ENCODE results near the gene ZNF655.
"Not testable (repeated sequence)": the region's sequence is repeated elsewhere in the genome, so short reads cannot be mapped to it uniquely, and the experiment has no call there.

ZNF655 gene

GRCh38 chr7:99560834-99561736, 2.6 kb downstream of the ZNF655 start:
- no peak overlapping the region for H3K4me3 ChIP-seq (ENCODE audit: low read depth, low read length)
- DNase-seq (ENCODE audit: low read depth) = no peak
- no peak for TF ChIP-seq CTCF (IDR thresholded peaks at IDR 0.05; ENCODE audit: low read depth, low read length, missing control alignments)
- in situ Hi-C loops (cut with HindIII; ENCODE audit: low sequenced_read_pairs) = loop anchor here (10.0 kb wide), 1 partner anchor 54 kb away; the partner anchor contains the start of gene ZSCAN25

GRCh38 chr7:99561737-99562051, 3.3 kb downstream of the ZNF655 start:
- no peak for DNase-seq (ENCODE audit: low read depth)
- no peak overlapping the region for H3K4me3 ChIP-seq (ENCODE audit: low read depth, low read length)
- no peak for TF ChIP-seq CTCF (IDR thresholded peaks at IDR 0.05; ENCODE audit: low read depth, low read length, missing control alignments)
- in situ Hi-C loops (cut with HindIII; ENCODE audit: low sequenced_read_pairs) = loop anchor here (10.0 kb wide), 1 partner anchor 53 kb away; the partner anchor contains the start of gene ZSCAN25

- in situ Hi-C loops (cut with HindIII; ENCODE audit: low sequenced_read_pairs) = loop anchor here (10.0 kb wide), 1 partner anchor 53 kb away; the partner anchor contains the start of gene ZSCAN25
- no peak for DNase-seq (ENCODE audit: low read depth)
- H3K4me3 ChIP-seq (ENCODE audit: low read depth, low read length) = peak overlapping the region; percentile 3
- TF ChIP-seq CTCF (IDR thresholded peaks at IDR 0.05; ENCODE audit: low read depth, low read length, missing control alignments) = no peak
Measured at GRCh38 chr7:99562114-99562784, 3.8 kb downstream of the ZNF655 start.

- in situ Hi-C loops (cut with HindIII; ENCODE audit: low sequenced_read_pairs) = loop anchor here (10.0 kb wide), 1 partner anchor 52 kb away; the partner anchor contains the start of gene ZSCAN25
- peak; percentile 96 for DNase-seq (ENCODE audit: low read depth)
- peak overlapping the region; percentile 3 for H3K4me3 ChIP-seq (ENCODE audit: low read depth, low read length)
- no peak for TF ChIP-seq CTCF (IDR thresholded peaks at IDR 0.05; ENCODE audit: low read depth, low read length, missing control alignments)
Measured at GRCh38 chr7:99562832-99563231, 4.4 kb downstream of the ZNF655 start.

GRCh38 chr7:99563650-99564049, 5.2 kb downstream of the ZNF655 start:
- no peak overlapping the region for H3K4me3 ChIP-seq (ENCODE audit: low read depth, low read length)
- in situ Hi-C loops (cut with HindIII; ENCODE audit: low sequenced_read_pairs) = loop anchor here (10.0 kb wide), 1 partner anchor 51 kb away; the partner anchor contains the start of gene ZSCAN25
- DNase-seq (ENCODE audit: low read depth) = peak; percentile 65
- TF ChIP-seq CTCF (IDR thresholded peaks at IDR 0.05; ENCODE audit: low read depth, low read length, missing control alignments) = no peak

GRCh38 chr7:99568770-99569169, 10.3 kb downstream of the ZNF655 start:
- in situ Hi-C loops (cut with HindIII; ENCODE audit: low sequenced_read_pairs) = loop anchor here (10.0 kb wide), 1 partner anchor 46 kb away; the partner anchor contains the start of gene ZSCAN25

More at GRCh38 chr7:99568770-99569169, 10.3 kb downstream of the ZNF655 start:
- not testable (repeated sequence) for H3K4me3 ChIP-seq (ENCODE audit: low read depth, low read length); DNase-seq (ENCODE audit: low read depth)

All from astrocyte of the cerebellum (primary cell).